H1 (cell line): ENCODE data around the gene WDR26. TPM values are rescaled to one million over a fixed set of nuclear protein-coding genes. Genes with fewer than 3 reads are reported as not detected.

Source experiments
- CTCF ChIA-PET: fragments of 300-600 bp; sonication (Branson Sonifier 250); formaldehyde crosslinking; loops from one replicate; lab custom pipeline; 2021; ENCODE audit not compliant: partially characterized antibody; lab: Charles Lee
- POLR2A ChIA-PET: fragments of 300-600 bp; sonication (Branson Sonifier 250); formaldehyde crosslinking; loops from one replicate; lab custom pipeline; 2021; ENCODE audit warnings: inconsistent platforms; ENCODE audit not compliant: partially characterized antibody; lab: Charles Lee
- DNase-seq, 2 experiments: peaks; one replicate each; pipeline versions ENCODE4 v3.0.0 to v3.0.0-alpha.2; 2010 to 2022; ENCODE audit warnings: low spot score in 2 of 2, low read depth in 1 of 2, mixed read lengths in 1 of 2
- FAIRE-seq: peaks from 2 replicates; lab custom pipeline; 2011; peaks lifted over from hg19 to GRCh38; lab: Jason Lieb, UNC
- H2AFZ ChIP-seq: 2 replicates; pipeline ENCODE4 v1.8.1; 2012; ENCODE audit warnings: low read length, inconsistent platforms
- H2AK5ac ChIP-seq: 2 replicates; pipeline ENCODE4 v1.6.1; 2013; ENCODE audit warnings: low read depth, low read length
- H2BK120ac ChIP-seq: replicated peaks from 2 replicates; pipeline ENCODE3; 2013; ENCODE audit warnings: low read depth, low read length, inconsistent platforms
- H2BK12ac ChIP-seq: 2 replicates; pipeline ENCODE4 v1.6.1; 2013; ENCODE audit warnings: low read depth, low read length
- H2BK15ac ChIP-seq: 2 replicates; pipeline ENCODE4 v1.6.1; 2013; ENCODE audit warnings: low read length
- H2BK20ac ChIP-seq: 2 replicates; pipeline ENCODE4 v1.6.1; 2013; ENCODE audit warnings: low read length
- H2BK5ac ChIP-seq: 2 replicates; pipeline ENCODE4 v1.6.1; 2013; ENCODE audit warnings: low read depth, low read length
- H3K14ac ChIP-seq: 2 replicates; pipeline ENCODE4 v1.6.1; 2013; ENCODE audit warnings: inconsistent platforms; ENCODE audit not compliant: insufficient read length
- H3K18ac ChIP-seq: 2 replicates; pipeline ENCODE4 v1.6.1; 2013; ENCODE audit warnings: low read length; ENCODE audit errors: extremely low read depth
- H3K23ac ChIP-seq: 2 replicates; pipeline ENCODE4 v1.6.1; 2013; ENCODE audit warnings: inconsistent platforms; ENCODE audit not compliant: insufficient read length
- H3K23me2 ChIP-seq: 2 replicates; pipeline ENCODE4 v1.6.1; 2013; ENCODE audit warnings: low read depth, low read length
- H3K27ac ChIP-seq: 2 replicates; pipeline ENCODE4 v1.6.1; 2011; ENCODE audit warnings: low read depth, low read length, inconsistent platforms
- H3K27me3 ChIP-seq, 4 experiments: replicated peaks in 1 of 4; 1 replicate in 1 of 4; 2 replicates in 3 of 4; pipeline versions ENCODE4 v1.6.1 to v1.8.1; 2011 to 2013; ENCODE audit warnings: low read length in 3 of 4, mild to moderate bottlenecking in 3 of 4, inconsistent platforms in 2 of 4, mixed read lengths in 2 of 4, moderate library complexity in 1 of 4; ENCODE audit not compliant: control insufficient read depth in 3 of 4, insufficient read depth in 3 of 4; ENCODE audit errors: extremely low read depth in 1 of 4
- H3K36me3 ChIP-seq, 4 experiments: 2 replicates each; pipeline versions ENCODE4 v1.6.1 to v1.8.1; 2011 to 2013; ENCODE audit warnings: mild to moderate bottlenecking in 4 of 4, low read length in 3 of 4, moderate library complexity in 2 of 4, control low read depth in 1 of 4, inconsistent platforms in 1 of 4; ENCODE audit not compliant: insufficient read depth in 4 of 4, control insufficient read depth in 2 of 4
- H3K4ac ChIP-seq: replicated peaks from 2 replicates; pipeline ENCODE3; 2013; ENCODE audit warnings: low read length, low read depth, mixed read lengths, inconsistent platforms; ENCODE audit not compliant: insufficient read length
- H3K4me1 ChIP-seq, 4 experiments: replicated peaks in 1 of 4; 1 replicate in 1 of 4; 2 replicates in 3 of 4; pipeline versions ENCODE4 v1.6.1 to v1.8.1; 2011 to 2013; ENCODE audit warnings: low read length in 3 of 4, inconsistent platforms in 2 of 4, mixed read lengths in 1 of 4; ENCODE audit not compliant: insufficient read depth in 4 of 4, control insufficient read depth in 3 of 4
- H3K4me2 ChIP-seq, 2 experiments: 2 replicates each; pipeline versions ENCODE4 v1.6.1 to v1.8.1; 2011 to 2013; ENCODE audit warnings: low read depth in 2 of 2, low read length in 2 of 2, control low read depth in 1 of 2, inconsistent platforms in 1 of 2, mild to moderate bottlenecking in 1 of 2; ENCODE audit not compliant: insufficient read depth in 1 of 2
- H3K4me3 ChIP-seq, 4 experiments: fragments of 200-600, 300-600 bp in 1 of 4; sonication (generic), shearing (Covaris generic), sonication (Bioruptor Twin) in 1 of 4; 2 replicates each; pipeline versions ENCODE4 v1.5.1 to v1.8.1; 2011 to 2016; ENCODE audit warnings: low read length in 4 of 4, low read depth in 3 of 4, control low read depth in 2 of 4, inconsistent platforms in 2 of 4, mild to moderate bottlenecking in 2 of 4, mixed read lengths in 1 of 4, moderate library complexity in 1 of 4; ENCODE audit not compliant: insufficient read depth in 2 of 4; ENCODE audit errors: extremely low read depth in 1 of 4
- H3K56ac ChIP-seq: replicated peaks from 2 replicates; pipeline ENCODE3; 2013; ENCODE audit warnings: low read depth, mild to moderate bottlenecking, mixed read lengths, low read length, inconsistent platforms; ENCODE audit not compliant: insufficient read length
- H3K79me1 ChIP-seq: 2 replicates; pipeline ENCODE4 v1.6.1; 2013; ENCODE audit warnings: low read depth, low read length, control low read depth
- H3K79me2 ChIP-seq, 2 experiments: 2 replicates each; pipeline versions ENCODE4 v1.6.1 to v1.8.1; 2012 to 2013; ENCODE audit warnings: low read length in 2 of 2, mild to moderate bottlenecking in 2 of 2, inconsistent platforms in 1 of 2; ENCODE audit not compliant: insufficient read depth in 2 of 2, control insufficient read depth in 1 of 2
- H3K9ac ChIP-seq, 4 experiments: replicated peaks in 1 of 4; 1 replicate in 1 of 4; 2 replicates in 3 of 4; pipeline versions ENCODE4 v1.6.1 to v1.8.1; 2011 to 2013; ENCODE audit warnings: low read depth in 3 of 4, low read length in 3 of 4, control low read depth in 2 of 4, mild to moderate bottlenecking in 2 of 4, moderate library complexity in 2 of 4, inconsistent platforms in 1 of 4; ENCODE audit errors: extremely low read depth in 1 of 4
- H3K9me3 ChIP-seq, 2 experiments: 2 replicates each; pipeline versions ENCODE4 v1.6.1 to v1.8.1; 2012 to 2013; ENCODE audit warnings: mild to moderate bottlenecking in 2 of 2, moderate library complexity in 2 of 2, control low read depth in 1 of 2, inconsistent platforms in 1 of 2, low read depth in 1 of 2, low read length in 1 of 2, mixed read lengths in 1 of 2; ENCODE audit not compliant: insufficient read depth in 2 of 2
- H4K20me1 ChIP-seq, 2 experiments: replicated peaks in 1 of 2; 2 replicates each; pipeline versions ENCODE3 to v1.8.1; 2011 to 2013; ENCODE audit warnings: inconsistent platforms in 2 of 2, low read length in 2 of 2, mild to moderate bottlenecking in 1 of 2; ENCODE audit not compliant: insufficient read depth in 2 of 2, control insufficient read depth in 1 of 2
- H4K5ac ChIP-seq: 2 replicates; pipeline ENCODE4 v1.6.1; 2013; ENCODE audit warnings: low read length, low read depth, mixed read lengths, inconsistent platforms; ENCODE audit not compliant: insufficient read length
- H4K8ac ChIP-seq: 2 replicates; pipeline ENCODE4 v1.8.0; 2013; ENCODE audit warnings: mild to moderate bottlenecking, moderate library complexity, low read length, inconsistent platforms; ENCODE audit not compliant: insufficient read depth; ENCODE audit errors: extremely low read depth
- H4K91ac ChIP-seq: replicated peaks from 2 replicates; pipeline ENCODE3; 2013; ENCODE audit warnings: low read length, mixed read lengths, inconsistent platforms; ENCODE audit not compliant: insufficient read length
- BACH1 ChIP-seq: IDR thresholded peaks from 2 replicates; pipeline ENCODE4 v1.6.1; 2012; ENCODE audit warnings: low read length, improper control_type of control experiment
- CBX5 ChIP-seq: fragments of 300-800, 300-1000 bp; sonication (generic); IDR thresholded peaks from 2 replicates; pipeline ENCODE4 v1.7.1; 2016; ENCODE audit warnings: antibody characterized with exemption, low read length, low read depth
- CEBPB ChIP-seq: IDR thresholded peaks from 2 replicates; pipeline ENCODE4 v1.6.1; 2012; ENCODE audit warnings: low read depth, low read length
- EP300 ChIP-seq, 2 experiments: IDR thresholded peaks; 1 replicate in 1 of 2; 2 replicates in 1 of 2; pipeline ENCODE4 v1.6.1; 2011 to 2012; ENCODE audit warnings: low read depth in 2 of 2, low read length in 2 of 2, mild to moderate bottlenecking in 2 of 2, borderline replicate concordance in 1 of 2, inconsistent platforms in 1 of 2, moderate library complexity in 1 of 2
- FOSL1 ChIP-seq: IDR thresholded peaks from 2 replicates; pipeline ENCODE4 v1.6.1; 2011; ENCODE audit warnings: mild to moderate bottlenecking, low read depth, low read length, moderate library complexity; ENCODE audit not compliant: insufficient read depth
- HDAC2 ChIP-seq, 2 experiments: fragments of 300-600 bp in 1 of 2; sonication (generic) in 1 of 2; IDR thresholded peaks; 2 replicates each; pipeline ENCODE4 v1.6.1; 2011 to 2012; ENCODE audit warnings: low read depth in 2 of 2, low read length in 2 of 2, mild to moderate bottlenecking in 2 of 2, moderate library complexity in 2 of 2, borderline replicate concordance in 1 of 2, inconsistent platforms in 1 of 2
- JUND ChIP-seq: IDR thresholded peaks from 2 replicates; pipeline ENCODE4 v1.6.1; 2011; ENCODE audit warnings: mild to moderate bottlenecking, improper control_type of control experiment, low read length
- KDM4A ChIP-seq: IDR thresholded peaks from one replicate; pipeline ENCODE4 v1.7.1; 2012; ENCODE audit warnings: low read depth, mild to moderate bottlenecking, moderate library complexity, low read length, inconsistent platforms; ENCODE audit not compliant: severe bottlenecking
- PHF8 ChIP-seq: fragments of 200-600 bp; sonication (generic); conservative IDR thresholded peaks from 2 replicates; pipeline ENCODE4 v1.7.1; 2012; ENCODE audit warnings: low read depth, mild to moderate bottlenecking, inconsistent platforms, low read length, moderate library complexity
- RFX5 ChIP-seq: IDR thresholded peaks from 2 replicates; pipeline ENCODE4 v1.6.1; 2011; ENCODE audit warnings: low read depth, low read length, improper control_type of control experiment, borderline replicate concordance
- SIN3A ChIP-seq, 2 experiments: IDR thresholded peaks in 1 of 2; conservative IDR thresholded peaks in 1 of 2; 2 replicates each; pipeline ENCODE4 v1.6.1; 2011 to 2012; ENCODE audit warnings: low read length in 2 of 2, improper control_type of control experiment in 1 of 2, low read depth in 1 of 2, mild to moderate bottlenecking in 1 of 2
- SRF ChIP-seq: IDR thresholded peaks from 2 replicates; pipeline ENCODE4 v1.6.1; 2011; ENCODE audit warnings: mild to moderate bottlenecking, low read depth, low read length, moderate library complexity
- TAF7 ChIP-seq: optimal IDR thresholded peaks from 2 replicates; pipeline ENCODE3; 2011; ENCODE audit warnings: low read depth, mild to moderate bottlenecking, inconsistent platforms, low read length, moderate library complexity, borderline replicate concordance
- WGBS, 2 experiments: shearing (Covaris generic) in 1 of 2; methylation state at CpG; one replicate each; pipeline versions ENCODE4 v1.1.6 to v1.1.7; 2013 to 2015; ENCODE audit warnings: low lambda C conversion rate in 2 of 2, mixed read lengths in 2 of 2, inconsistent platforms in 1 of 2, low coverage in 1 of 2, missing lambda C conversion rate in 1 of 2; ENCODE audit not compliant: insufficient replicate concordance in 2 of 2, insufficient coverage in 1 of 2, insufficient read length in 1 of 2; ENCODE audit errors: extremely low coverage in 1 of 2, missing lambda C conversion rate in 1 of 2; 5-methylcytosine and 5-hydroxymethylcytosine counted together
- polyA plus RNA-seq, 7 experiments: library from polyadenylated mRNA; depleted of rRNA in 3 of 7; stranded (reverse) in 5 of 7; unstranded in 2 of 7; fragments of >200 nt in 5 of 7; fragments of 200-250 nt in 2 of 7; gene quantifications; 1 replicate in 5 of 7; 2 replicates in 1 of 7; 4 replicates in 1 of 7; pipeline versions ENCODE4 v1.2.1 to v1.2.3, GENCODE V29; 2011 to 2013; ENCODE audit warnings: missing spikeins in 2 of 7, mixed read lengths in 2 of 7
- total RNA-seq: library from RNA; stranded (reverse); fragmentation: NEBNext Ultra II Directional; extraction: Animal tissue kit (Norgen Biotek cat#: 25700); gene quantifications from 2 replicates; pipeline ENCODE4 v1.2.1, GENCODE V29; 2021

The WDR26 gene
- total and polyA plus RNA-seq, 2 of the 8 experiments (the other 6 are each of a cell fraction or from before 2014, with no cell fraction given): 18.0 to 72.5 TPM

- Histone ChIP-seq H3K9me3 (no peaks in the 10 kb centered on the region), H4K8ac (no peak overlapping the region), H3K18ac (no peak overlapping the region), H3K4me3 (no peak overlapping the region), H2BK5ac (no peak overlapping the region), H2AK5ac (no peak overlapping the region), H3K4me1 (no peaks in the 10 kb centered on the region), H2AFZ (no peak overlapping the region), H3K36me3 (peaks cover 8 to 90% (median 47%) of the 10 kb centered on the region in 4 experiments), H2BK12ac (no peak overlapping the region), H4K5ac (no peak overlapping the region), H3K14ac (no peak overlapping the region), H2BK20ac (no peak overlapping the region), H3K4me2 (no peak overlapping the region), H3K9ac (no peak overlapping the region), H4K20me1 (no peaks in the 10 kb centered on the region), H3K56ac (no peak overlapping the region), H3K27me3 (no peaks in the 10 kb centered on the region), H3K23ac (no peak overlapping the region), H3K79me2 (no peaks in the 10 kb centered on the region), H3K79me1 (no peaks in the 10 kb centered on the region), H2BK15ac (no peak overlapping the region), H4K91ac (no peak overlapping the region), H3K27ac (no peak overlapping the region), H3K23me2 (no peaks in the 10 kb centered on the region), H3K4ac (no peak overlapping the region), H2BK120ac (no peak overlapping the region)
- WGBS, 2 experiments: 97% methylated on average over 5 of the region's 5 CpGs; no CpG with 5 or more reads in 1 of the 2 experiments
- DNase-seq (no peak), FAIRE-seq (no peak)
- POLR2A ChIA-PET: interaction anchor here (1.5 kb wide), 1 partner anchor 9 kb away, joined by 4 read pairs; no protein-coding TSS in a partner anchor
- CTCF ChIA-PET: interaction anchor here (1.1 kb wide), 1 partner anchor 68 kb away, joined by 3 read pairs; no protein-coding TSS in a partner anchor
- no peak for TF ChIP-seq RFX5
- TF ChIP-seq SRF: no peak
- no peak for TF ChIP-seq PHF8
- no peak for TF ChIP-seq CEBPB
- TF ChIP-seq EP300 (IDR thresholded peaks at IDR 0.05; ENCODE audit: borderline replicate concordance in 1 of 2, low read depth in 2 of 2, low read length in 2 of 2): no peak
- no peak for TF ChIP-seq SIN3A (conservative IDR thresholded peaks at IDR 0.05 in 1 of 2, IDR thresholded peaks at IDR 0.05 in 1 of 2; ENCODE audit: low read depth in 1 of 2, low read length in 2 of 2)
- no peak for TF ChIP-seq BACH1
- TF ChIP-seq KDM4A: no peak
- TF ChIP-seq HDAC2 (IDR thresholded peaks at IDR 0.05; ENCODE audit: borderline replicate concordance in 1 of 2, low read depth in 2 of 2, low read length in 2 of 2): no peak
- TF ChIP-seq CBX5: no peak
- TF ChIP-seq FOSL1: no peak
- TF ChIP-seq TAF7: no peak
- no peak for TF ChIP-seq JUND
Measured at GRCh38 chr1:224390517-224390916, 44.1 kb downstream of the WDR26 start.
